ENCODE results near the gene MTPN.

DNA sequence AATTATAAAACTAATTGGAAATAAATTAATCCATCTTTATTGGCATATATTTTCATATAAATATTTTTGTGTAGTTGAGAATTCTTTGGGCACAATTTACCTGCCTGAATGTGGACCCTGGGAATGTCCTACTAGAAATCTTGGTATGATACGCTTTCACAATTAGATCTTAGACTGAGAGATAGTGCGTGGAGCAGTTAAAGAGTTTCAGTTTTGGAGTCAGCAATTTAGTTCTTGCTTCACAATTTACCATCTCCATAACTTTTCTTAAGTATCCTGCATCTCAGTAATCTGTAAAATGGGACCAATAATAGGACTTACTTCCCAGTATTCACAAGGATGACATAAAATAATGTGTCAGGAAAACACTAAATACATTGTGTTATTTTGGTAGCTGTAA, 2.0 kb downstream of the MTPN start:
- no peak for TF ChIP-seq ZNF274 (IDR thresholded peaks at IDR 0.05; ENCODE audit: low read depth, low read length)
- TF ChIP-seq SUZ12 (IDR thresholded peaks at IDR 0.05; ENCODE audit: extremely low read depth, insufficient read depth, insufficient read length) = no peak
